HG03159 (cell line): ENCODE results near the gene AMY1C.
"Not testable (repeated sequence)": the region's sequence is repeated elsewhere in the genome, so short reads cannot be mapped to it uniquely, and the experiment has no call there.

Experiments used
- ATAC-seq: cut with Tn5 transposase; IDR thresholded peaks from one replicate; pipeline ENCODE4 v1.9.1; 2021; ENCODE audit warnings: mild to moderate bottlenecking, moderate library complexity; ENCODE audit not compliant: unreplicated experiment

AMY1C gene

DNA sequence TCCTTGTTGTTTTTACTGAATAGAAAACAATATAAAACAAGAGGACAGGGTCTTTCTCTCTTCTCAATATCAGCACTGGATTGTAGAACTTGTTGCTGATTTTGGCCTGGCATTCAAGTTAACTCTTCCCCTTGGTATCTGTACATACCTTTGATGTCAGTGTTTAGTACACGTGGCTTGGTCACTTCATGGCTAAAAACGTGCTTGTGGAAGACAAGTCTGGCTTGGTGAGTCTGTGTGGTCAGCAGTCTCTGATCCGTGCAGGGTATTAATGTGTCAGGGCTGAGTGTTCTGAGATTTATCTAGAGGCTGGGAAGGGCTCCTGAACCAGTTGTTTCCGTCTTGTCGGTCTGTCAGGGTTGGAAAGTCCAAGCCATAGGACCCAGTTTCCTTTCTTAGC lies at the start of gene AMY1C:
TSS of gene AMY1C (plus strand) at position 301 of the 400 bp plus-strand sequence. CDS start 572 bp downstream, outside the sequence.
- not testable (repeated sequence) for ATAC-seq

DNA sequence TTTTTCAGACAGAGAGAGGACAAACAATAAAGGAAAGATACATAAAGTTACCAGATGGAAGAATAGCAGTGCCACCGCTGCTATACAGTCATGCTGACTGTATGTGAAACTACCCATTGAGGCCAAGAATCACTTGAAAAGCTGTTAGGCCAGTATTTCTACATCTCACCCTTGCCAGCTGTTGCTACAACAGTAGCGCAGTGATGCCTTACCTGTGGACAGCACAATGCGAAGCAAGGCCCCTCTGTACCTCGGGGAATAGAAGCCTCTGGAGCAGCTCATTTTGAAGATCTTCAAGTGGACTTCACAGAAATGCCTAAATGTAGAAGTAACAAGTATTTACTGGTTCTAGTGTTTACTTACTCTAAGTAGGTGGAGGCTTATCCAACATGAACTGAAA lies 49.0 kb upstream of the AMY1C start:
- ATAC-seq: not testable (repeated sequence)

DNA sequence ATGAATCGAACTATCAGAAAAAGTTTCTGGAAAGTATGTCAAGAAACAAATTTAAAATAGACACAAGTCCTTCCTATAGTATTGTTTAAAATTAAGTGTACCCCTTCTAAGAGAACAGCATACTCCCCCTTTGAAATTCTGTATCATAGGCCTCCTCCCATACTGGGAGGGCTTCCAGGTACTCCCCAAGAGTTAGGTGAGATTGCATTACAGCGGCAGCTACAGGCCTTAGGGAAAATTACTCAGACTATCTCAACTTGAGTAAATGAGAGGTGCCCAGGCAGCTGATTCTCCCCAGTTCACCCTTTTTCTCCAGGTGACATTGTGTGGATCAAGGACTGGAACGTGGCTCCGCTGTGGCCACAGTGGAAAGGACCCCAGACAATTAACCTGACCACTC lies 48.4 kb upstream of the AMY1C start:
- not testable (repeated sequence) for ATAC-seq

- ATAC-seq: not testable (repeated sequence)
These were observed 42.0 kb upstream of the AMY1C start for GRCh38 chr1:103707670-103708069.

GRCh38 chr1:103710381-103710780 lies 39.3 kb upstream of the AMY1C start:
- not testable (repeated sequence) for ATAC-seq

DNA sequence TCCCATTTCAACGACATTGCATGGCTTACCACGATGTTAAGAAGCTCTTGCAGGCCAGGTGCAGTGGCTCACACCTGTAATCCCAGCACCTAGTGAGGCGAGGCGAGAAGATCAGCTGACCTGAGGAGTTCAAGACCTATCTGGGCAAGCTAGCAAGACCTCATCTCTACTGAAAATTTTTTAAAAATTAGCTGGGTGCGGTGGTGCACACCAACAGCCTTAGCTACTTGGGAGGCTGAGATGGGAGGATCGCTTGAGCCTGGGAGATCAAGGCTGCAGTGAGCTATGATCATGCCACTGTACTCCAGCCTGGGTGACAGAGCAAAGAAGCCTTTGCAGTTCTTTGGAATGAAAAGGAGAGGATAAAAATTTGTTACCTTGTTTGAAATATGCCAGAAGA lies 32.3 kb upstream of the AMY1C start:
- not testable (repeated sequence) for ATAC-seq

- not testable (repeated sequence) for ATAC-seq
These were observed 28.2 kb upstream of the AMY1C start for GRCh38 chr1:103721473-103721872.

DNA sequence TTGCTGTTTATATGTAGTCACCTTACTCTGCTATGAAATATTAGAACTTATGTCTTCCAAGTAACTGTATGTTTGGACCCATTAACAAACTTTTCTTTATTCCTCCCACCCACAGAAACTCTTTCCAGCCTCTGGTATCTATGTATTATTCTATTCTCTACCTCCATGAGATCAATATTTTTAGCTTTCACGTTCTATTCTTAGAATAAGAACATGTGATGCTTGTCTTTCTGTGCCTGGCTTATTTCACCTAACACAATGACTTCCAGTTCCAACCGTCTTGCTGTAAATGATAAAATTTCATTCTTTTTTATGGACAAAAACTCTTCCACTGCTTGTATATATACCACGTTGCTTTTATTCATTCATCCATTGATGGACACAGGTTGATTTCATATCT lies 14.4 kb upstream of the AMY1C start:
- ATAC-seq: not testable (repeated sequence)

- ATAC-seq: not testable (repeated sequence)
These were observed 11.7 kb upstream of the AMY1C start for GRCh38 chr1:103738031-103738430.

DNA sequence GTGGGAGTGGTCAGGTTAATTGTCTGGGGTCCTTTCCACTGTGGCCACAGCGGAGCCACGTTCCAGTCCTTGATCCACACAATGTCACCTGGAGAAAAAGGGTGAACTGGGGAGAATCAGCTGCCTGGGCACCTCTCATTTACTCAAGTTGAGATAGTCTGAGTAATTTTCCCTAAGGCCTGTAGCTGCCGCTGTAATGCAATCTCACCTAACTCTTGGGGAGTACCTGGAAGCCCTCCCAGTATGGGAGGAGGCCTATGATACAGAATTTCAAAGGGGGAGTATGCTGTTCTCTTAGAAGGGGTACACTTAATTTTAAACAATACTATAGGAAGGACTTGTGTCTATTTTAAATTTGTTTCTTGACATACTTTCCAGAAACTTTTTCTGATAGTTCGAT lies 5.2 kb upstream of the AMY1C start:
- ATAC-seq: not testable (repeated sequence)

DNA sequence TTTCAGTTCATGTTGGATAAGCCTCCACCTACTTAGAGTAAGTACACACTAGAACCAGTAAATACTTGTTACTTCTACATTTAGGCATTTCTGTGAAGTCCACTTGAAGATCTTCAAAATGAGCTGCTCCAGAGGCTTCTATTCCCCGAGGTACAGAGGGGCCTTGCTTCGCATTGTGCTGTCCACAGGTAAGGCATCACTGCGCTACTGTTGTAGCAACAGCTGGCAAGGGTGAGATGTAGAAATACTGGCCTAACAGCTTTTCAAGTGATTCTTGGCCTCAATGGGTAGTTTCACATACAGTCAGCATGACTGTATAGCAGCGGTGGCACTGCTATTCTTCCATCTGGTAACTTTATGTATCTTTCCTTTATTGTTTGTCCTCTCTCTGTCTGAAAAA lies 4.7 kb upstream of the AMY1C start:
- ATAC-seq: not testable (repeated sequence)

DNA sequence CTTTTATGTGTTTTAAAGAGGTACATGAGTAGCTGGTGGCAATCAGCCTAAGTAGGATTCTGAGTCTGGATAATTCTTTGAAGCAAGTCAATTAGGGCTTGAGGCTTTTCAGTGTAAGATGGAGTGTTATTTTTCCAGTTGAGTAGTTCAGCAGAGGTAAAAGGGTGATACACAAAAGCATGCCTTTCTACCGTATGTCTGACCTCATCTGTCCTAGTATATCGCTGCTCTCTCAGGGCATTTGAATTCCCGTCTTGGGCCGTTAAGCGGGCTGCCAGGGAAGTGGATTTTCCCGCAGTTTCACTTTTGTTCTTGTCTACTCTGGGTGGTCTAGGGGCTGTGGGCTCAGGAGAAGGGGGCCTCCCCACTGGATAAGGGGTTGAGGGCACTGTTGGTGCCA lies 1.4 kb upstream of the AMY1C start:
- ATAC-seq: not testable (repeated sequence)

- no peak for ATAC-seq
These were observed 12.2 kb downstream of the AMY1C start for GRCh38 chr1:103761896-103762295.

GRCh38 chr1:103779932-103780331 lies 30.2 kb downstream of the AMY1C start:
- peak; percentile 35 for ATAC-seq

DNA sequence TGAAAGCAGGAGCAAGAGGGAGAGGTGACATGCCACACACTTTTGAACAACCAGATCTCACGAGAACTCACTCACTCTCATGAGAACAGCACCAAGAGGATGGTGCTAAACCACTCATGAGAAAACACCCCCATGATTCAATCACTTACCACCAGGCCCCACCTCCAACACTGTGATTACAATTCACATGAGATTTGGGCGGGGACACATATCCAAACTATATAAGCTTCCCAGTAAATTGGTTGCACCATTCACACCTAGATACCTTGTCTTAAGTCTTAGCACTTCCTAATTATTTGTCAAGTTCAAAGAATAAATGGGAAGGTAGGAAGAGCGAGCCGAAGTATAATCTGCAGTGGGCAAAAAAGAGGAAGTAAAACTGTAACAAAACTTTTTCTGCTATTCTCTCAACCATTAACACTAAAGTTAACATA lies 34.3 kb downstream of the AMY1C start:
- peak; percentile 70 for ATAC-seq

DNA sequence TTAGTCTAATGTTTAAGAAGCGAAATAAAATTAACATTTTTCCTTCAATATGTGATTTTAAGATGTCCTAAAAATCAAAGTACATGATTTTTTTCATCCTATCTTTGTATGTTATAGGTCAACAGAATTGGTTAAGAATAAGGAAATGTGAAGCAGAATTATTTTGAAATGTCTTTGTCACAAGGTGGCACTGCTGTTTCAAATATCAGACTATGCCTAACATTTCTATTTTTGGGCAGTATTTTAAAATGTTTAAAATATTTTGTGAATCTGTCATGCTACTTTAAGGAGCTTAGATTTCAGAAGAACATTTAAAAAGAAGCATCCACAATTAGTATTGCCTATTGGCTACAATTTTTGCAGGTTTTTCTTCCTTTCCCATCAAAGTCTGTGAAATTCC lies 38.7 kb downstream of the AMY1C start:
- no peak for ATAC-seq

- no peak for ATAC-seq
These were observed 40.5 kb downstream of the AMY1C start for GRCh38 chr1:103790172-103790571.
